ENCODE data around the gene RFC4. TPM values are rescaled to one million over a fixed set of nuclear protein-coding genes. Genes with fewer than 3 reads are reported as not detected.

Gene RFC4
- total and polyA plus RNA-seq, 2 donors, result 28.2 to 67.8 TPM

DNA sequence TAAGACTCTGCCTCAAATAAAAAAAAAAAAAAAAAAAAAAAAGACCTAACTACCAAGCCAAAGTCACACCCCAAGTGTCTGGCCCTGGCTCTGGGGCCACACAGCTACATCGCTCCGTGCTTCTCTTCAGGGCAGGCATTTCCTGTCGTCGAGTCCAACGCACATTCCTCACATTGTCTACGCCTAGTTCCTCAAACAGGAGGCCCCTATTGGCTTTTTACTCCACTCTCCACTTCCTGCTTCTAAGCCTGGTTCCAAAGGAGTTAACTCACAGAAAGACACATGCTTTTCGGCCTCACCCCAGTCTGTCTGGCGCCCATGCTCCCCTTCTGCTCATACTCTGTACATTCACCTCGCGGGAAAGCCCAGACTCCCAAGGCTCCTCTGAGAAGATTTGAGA is 60.3 kb downstream of the RFC4 start:
- no peak overlapping the region for H3K4me3 ChIP-seq (ENCODE audit: low read length in 2 of 2)
- H3K27me3 ChIP-seq (ENCODE audit: control insufficient read depth in 2 of 2, insufficient read depth in 1 of 2, low read length in 1 of 2), result no peaks in the 10 kb centered on the region
- no peaks in the 10 kb centered on the region for H3K9me3 ChIP-seq (ENCODE audit: control insufficient read depth in 2 of 2, insufficient read depth in 1 of 2, low read length in 1 of 2)
- WGBS, result 27% methylated on average over 10 of the region's 10 CpGs
- no peaks in the 10 kb centered on the region for H3K36me3 ChIP-seq (ENCODE audit: control insufficient read depth in 2 of 2, insufficient read depth in 2 of 2, low read length in 1 of 2)
- H3K4me1 ChIP-seq (ENCODE audit: control insufficient read depth in 2 of 2, insufficient read depth in 2 of 2, low read length in 2 of 2), result peaks cover 0 to 3% of the 10 kb centered on the region in 2 donors
- DNase-seq (ENCODE audit: low read depth in 6 of 9, low spot score in 9 of 9), result peak in 7 of 9 donors; percentile 2 to 54 (median 11)
- no peak overlapping the region for H3K27ac ChIP-seq (ENCODE audit: low read depth in 1 of 2, low read length in 1 of 2)

GRCh38 chr3:186743666-186744065 is 62.6 kb downstream of the RFC4 start:
- 90% methylated on average over 3 of the region's 3 CpGs for WGBS
- Histone ChIP-seq H3K36me3 (ENCODE audit: control insufficient read depth in 2 of 2, insufficient read depth in 2 of 2, low read length in 1 of 2) (no peaks in the 10 kb centered on the region), H3K4me1 (ENCODE audit: control insufficient read depth in 2 of 2, insufficient read depth in 2 of 2, low read length in 2 of 2) (peaks cover 0 to 3% of the 10 kb centered on the region in 2 donors), H3K27me3 (ENCODE audit: control insufficient read depth in 2 of 2, insufficient read depth in 1 of 2, low read length in 1 of 2) (no peaks in the 10 kb centered on the region), H3K9me3 (ENCODE audit: control insufficient read depth in 2 of 2, insufficient read depth in 1 of 2, low read length in 1 of 2) (no peaks in the 10 kb centered on the region), H3K4me3 (ENCODE audit: low read length in 2 of 2) (no peak overlapping the region), H3K27ac (ENCODE audit: low read depth in 1 of 2, low read length in 1 of 2) (no peak overlapping the region)
- DNase-seq (ENCODE audit: low read depth in 6 of 9, low spot score in 9 of 9), result no peak

DNA sequence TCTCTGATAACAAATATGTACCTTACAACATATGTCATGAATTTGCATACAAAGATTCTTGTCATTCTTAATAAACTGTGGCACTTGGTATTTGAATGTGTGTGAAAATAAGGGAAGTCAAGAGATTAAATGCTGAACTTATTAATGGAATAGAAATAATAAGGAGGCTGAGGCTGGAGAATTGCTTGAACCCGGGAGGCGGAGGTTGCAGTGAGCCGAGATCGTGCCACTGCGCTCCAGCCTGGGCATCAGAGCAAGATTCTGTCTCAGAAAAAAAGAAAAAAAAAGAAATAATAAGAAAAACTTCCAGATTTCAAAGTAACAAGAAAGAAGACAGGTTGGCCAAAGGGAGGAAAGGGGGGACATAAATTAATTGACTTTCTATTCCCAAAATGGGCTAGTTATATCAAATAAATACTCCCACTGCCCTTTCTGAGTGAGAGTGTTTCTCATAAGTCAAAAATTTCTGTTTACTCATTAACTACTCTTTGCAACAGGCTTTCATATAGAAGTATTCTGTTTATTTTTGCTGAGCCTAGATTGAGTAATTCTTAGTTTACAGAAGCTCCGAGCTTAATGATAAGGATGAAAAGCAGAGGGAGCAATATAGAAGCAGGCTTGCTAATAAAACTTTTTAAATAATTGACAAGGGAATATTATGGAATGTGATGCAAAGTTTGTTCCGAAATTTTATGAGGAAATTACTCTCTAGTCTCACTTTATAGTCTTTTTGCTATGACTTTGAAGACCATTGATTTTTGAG is 63.5 kb downstream of the RFC4 start:
- WGBS, result 90% methylated on average over 7 of the region's 7 CpGs
- H3K4me1 ChIP-seq (ENCODE audit: control insufficient read depth in 2 of 2, insufficient read depth in 2 of 2, low read length in 2 of 2), result peaks cover 0 to 3% of the 10 kb centered on the region in 2 donors
- no peaks in the 10 kb centered on the region for H3K36me3 ChIP-seq (ENCODE audit: control insufficient read depth in 2 of 2, insufficient read depth in 2 of 2, low read length in 1 of 2)
- no peak overlapping the region for H3K4me3 ChIP-seq (ENCODE audit: low read length in 2 of 2)
- DNase-seq (ENCODE audit: low read depth in 6 of 9, low spot score in 9 of 9), result no peak
- H3K9me3 ChIP-seq (ENCODE audit: control insufficient read depth in 2 of 2, insufficient read depth in 1 of 2, low read length in 1 of 2), result no peaks in the 10 kb centered on the region
- no peak overlapping the region for H3K27ac ChIP-seq (ENCODE audit: low read depth in 1 of 2, low read length in 1 of 2)
- no peaks in the 10 kb centered on the region for H3K27me3 ChIP-seq (ENCODE audit: control insufficient read depth in 2 of 2, insufficient read depth in 1 of 2, low read length in 1 of 2)

Other genes with a start within 250 kb of the RFC4 start
- gene TBCCD1, start 239.1 kb downstream of the RFC4 start, total RNA-seq, result 14.2 TPM
- 7.3 TPM for gene TBCCD1, start 239.1 kb downstream of the RFC4 start, polyA plus RNA-seq
- 42.8 TPM for gene DNAJB11, start 235.8 kb downstream of the RFC4 start, total RNA-seq
- gene DNAJB11, start 235.8 kb downstream of the RFC4 start, polyA plus RNA-seq, result 49.1 TPM
- 0.33 TPM for gene AHSG, start 193.4 kb downstream of the RFC4 start, total RNA-seq
- gene AHSG, start 193.4 kb downstream of the RFC4 start, polyA plus RNA-seq, result 0.23 TPM
- 0.09 TPM for gene FETUB, start 166.1 kb downstream of the RFC4 start, total RNA-seq
- gene FETUB, start 166.1 kb downstream of the RFC4 start, polyA plus RNA-seq, result 1.8 TPM
- not detected for gene HRG, start 140.5 kb downstream of the RFC4 start, total RNA-seq
- 0.02 TPM for gene HRG, start 140.5 kb downstream of the RFC4 start, polyA plus RNA-seq
- 0.14 TPM for gene KNG1, start 89.1 kb downstream of the RFC4 start, total RNA-seq
- 0.30 TPM for gene KNG1, start 89.1 kb downstream of the RFC4 start, polyA plus RNA-seq
- gene EIF4A2, start 22.9 kb downstream of the RFC4 start, total RNA-seq, result 530 TPM
- 595 TPM for gene EIF4A2, start 22.9 kb downstream of the RFC4 start, polyA plus RNA-seq
- gene ADIPOQ, start 36.2 kb upstream of the RFC4 start, total RNA-seq, result not detected
- 0.34 TPM for gene ADIPOQ, start 36.2 kb upstream of the RFC4 start, polyA plus RNA-seq
- gene ST6GAL1, start 124.0 kb upstream of the RFC4 start, total RNA-seq, result 39.2 TPM
- 37.6 TPM for gene ST6GAL1, start 124.0 kb upstream of the RFC4 start, polyA plus RNA-seq